Breast epithelium (tissue), 3 donors: ENCODE data around the gene ASAH2.

ENCODE experiments used
- POLR2A ChIP-seq: fragments of 450-650 bp; IDR thresholded peaks from one replicate; pipeline ENCODE4 v1.6.1; 2016; ENCODE audit warnings: antibody characterized with exemption, mild to moderate bottlenecking, moderate library complexity
- POLR2AphosphoS5 ChIP-seq, 3 donors: sonication (generic); formaldehyde crosslinking; IDR thresholded peaks; one replicate each; pipeline ENCODE4 v1.6.1; 2017; ENCODE audit warnings: antibody characterized with exemption in 3 of 3
- TF ChIP-seq, protein P1 (sequence below), 3 donors: fragments of 450-650 bp; IDR thresholded peaks; one replicate each; pipeline ENCODE4 v1.5.1; 2016 to 2017; ENCODE audit warnings: antibody characterized with exemption in 3 of 3, mild to moderate bottlenecking in 3 of 3, moderate library complexity in 3 of 3

DNA sequence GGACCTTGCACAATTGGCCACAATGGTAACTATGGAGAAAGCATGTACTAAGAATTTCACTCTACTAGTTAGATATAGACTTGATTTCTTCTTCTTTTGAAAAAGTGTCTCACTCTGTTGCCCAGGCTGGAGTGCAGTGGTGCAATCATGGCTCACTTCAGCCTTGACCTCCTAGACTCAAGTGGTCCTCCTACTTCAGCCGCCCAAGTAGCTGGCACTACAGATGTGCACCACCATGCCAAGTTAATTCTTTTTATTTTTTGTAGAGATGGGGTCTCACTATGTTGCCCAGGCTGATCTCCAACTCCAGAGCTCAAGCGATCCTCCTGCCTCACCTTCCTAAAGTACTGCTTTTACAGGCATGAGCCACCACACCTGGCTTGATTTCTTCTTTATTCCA is 29.1 kb downstream of the ASAH2 start:
- TF ChIP-seq POLR2A: no peak
- TF ChIP-seq, protein P1, sequence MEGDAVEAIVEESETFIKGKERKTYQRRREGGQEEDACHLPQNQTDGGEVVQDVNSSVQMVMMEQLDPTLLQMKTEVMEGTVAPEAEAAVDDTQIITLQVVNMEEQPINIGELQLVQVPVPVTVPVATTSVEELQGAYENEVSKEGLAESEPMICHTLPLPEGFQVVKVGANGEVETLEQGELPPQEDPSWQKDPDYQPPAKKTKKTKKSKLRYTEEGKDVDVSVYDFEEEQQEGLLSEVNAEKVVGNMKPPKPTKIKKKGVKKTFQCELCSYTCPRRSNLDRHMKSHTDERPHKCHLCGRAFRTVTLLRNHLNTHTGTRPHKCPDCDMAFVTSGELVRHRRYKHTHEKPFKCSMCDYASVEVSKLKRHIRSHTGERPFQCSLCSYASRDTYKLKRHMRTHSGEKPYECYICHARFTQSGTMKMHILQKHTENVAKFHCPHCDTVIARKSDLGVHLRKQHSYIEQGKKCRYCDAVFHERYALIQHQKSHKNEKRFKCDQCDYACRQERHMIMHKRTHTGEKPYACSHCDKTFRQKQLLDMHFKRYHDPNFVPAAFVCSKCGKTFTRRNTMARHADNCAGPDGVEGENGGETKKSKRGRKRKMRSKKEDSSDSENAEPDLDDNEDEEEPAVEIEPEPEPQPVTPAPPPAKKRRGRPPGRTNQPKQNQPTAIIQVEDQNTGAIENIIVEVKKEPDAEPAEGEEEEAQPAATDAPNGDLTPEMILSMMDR (IDR thresholded peaks at IDR 0.05): no peak
- no peak for TF ChIP-seq POLR2AphosphoS5 (IDR thresholded peaks at IDR 0.05)
